ENCODE measurements around the gene JUP. TPM values are rescaled to one million over a fixed set of nuclear protein-coding genes. Genes with fewer than 3 reads are reported as not detected.

The JUP gene
- total RNA-seq, 2 donors from 2014 or later: 234 to 256 TPM

- peaks cover 0 to 24% of the 10 kb centered on the region in 2 donors for H3K4me1 ChIP-seq
- DNase-seq (ENCODE audit: low spot score): no peak
- no peaks in the 10 kb centered on the region for H3K27me3 ChIP-seq
- H3K9me3 ChIP-seq: no peaks in the 10 kb centered on the region
- no peak overlapping the region for H3K4me3 ChIP-seq
- peaks cover 85% of the 10 kb centered on the region for H3K36me3 ChIP-seq
- no peak overlapping the region for H3K27ac ChIP-seq
- TF ChIP-seq, protein P1, sequence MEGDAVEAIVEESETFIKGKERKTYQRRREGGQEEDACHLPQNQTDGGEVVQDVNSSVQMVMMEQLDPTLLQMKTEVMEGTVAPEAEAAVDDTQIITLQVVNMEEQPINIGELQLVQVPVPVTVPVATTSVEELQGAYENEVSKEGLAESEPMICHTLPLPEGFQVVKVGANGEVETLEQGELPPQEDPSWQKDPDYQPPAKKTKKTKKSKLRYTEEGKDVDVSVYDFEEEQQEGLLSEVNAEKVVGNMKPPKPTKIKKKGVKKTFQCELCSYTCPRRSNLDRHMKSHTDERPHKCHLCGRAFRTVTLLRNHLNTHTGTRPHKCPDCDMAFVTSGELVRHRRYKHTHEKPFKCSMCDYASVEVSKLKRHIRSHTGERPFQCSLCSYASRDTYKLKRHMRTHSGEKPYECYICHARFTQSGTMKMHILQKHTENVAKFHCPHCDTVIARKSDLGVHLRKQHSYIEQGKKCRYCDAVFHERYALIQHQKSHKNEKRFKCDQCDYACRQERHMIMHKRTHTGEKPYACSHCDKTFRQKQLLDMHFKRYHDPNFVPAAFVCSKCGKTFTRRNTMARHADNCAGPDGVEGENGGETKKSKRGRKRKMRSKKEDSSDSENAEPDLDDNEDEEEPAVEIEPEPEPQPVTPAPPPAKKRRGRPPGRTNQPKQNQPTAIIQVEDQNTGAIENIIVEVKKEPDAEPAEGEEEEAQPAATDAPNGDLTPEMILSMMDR (IDR thresholded peaks at IDR 0.05): no peak
These were observed 17.1 kb downstream of the JUP start for GRCh38 chr17:41769346-41769862.

DNA sequence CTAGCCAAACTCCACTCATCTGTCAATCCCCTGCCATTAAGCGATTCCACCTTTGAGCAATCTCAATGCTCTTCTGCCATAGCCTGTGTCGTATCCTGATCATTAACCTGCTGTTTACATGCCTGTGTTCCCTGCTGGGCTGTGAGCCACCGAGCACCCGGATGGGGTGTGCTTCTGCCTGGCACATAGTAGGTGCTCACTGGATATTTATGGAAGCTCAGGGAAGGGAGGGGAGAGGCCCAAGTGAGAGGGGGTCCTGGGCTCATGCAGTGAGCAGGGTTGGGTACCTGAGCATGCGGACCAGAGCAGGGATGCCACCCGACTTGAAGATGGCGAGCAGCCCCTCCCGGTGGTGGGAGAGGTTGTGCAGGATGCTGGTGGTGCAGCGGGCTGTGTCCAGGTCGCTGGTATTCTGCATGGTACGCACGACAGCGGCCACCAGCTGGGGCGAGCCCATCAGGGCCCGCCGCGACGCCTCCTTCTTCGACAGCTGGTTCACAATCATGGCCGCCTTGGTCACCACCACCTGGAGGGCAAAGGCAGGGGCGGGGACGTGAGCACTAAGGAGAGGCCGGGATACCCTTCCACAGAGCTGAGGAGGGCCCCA lies 17.7 kb downstream of the JUP start:
- H3K9me3 ChIP-seq: no peaks in the 10 kb centered on the region
- H3K36me3 ChIP-seq: peaks cover 91% of the 10 kb centered on the region
- H3K27me3 ChIP-seq: no peaks in the 10 kb centered on the region
- DNase-seq (ENCODE audit: low spot score): no peak
- no peak overlapping the region for H3K4me3 ChIP-seq
- peaks cover 0 to 18% of the 10 kb centered on the region in 2 donors for H3K4me1 ChIP-seq
- no peak overlapping the region for H3K27ac ChIP-seq
- TF ChIP-seq, protein P1 (IDR thresholded peaks at IDR 0.05): no peak

DNA sequence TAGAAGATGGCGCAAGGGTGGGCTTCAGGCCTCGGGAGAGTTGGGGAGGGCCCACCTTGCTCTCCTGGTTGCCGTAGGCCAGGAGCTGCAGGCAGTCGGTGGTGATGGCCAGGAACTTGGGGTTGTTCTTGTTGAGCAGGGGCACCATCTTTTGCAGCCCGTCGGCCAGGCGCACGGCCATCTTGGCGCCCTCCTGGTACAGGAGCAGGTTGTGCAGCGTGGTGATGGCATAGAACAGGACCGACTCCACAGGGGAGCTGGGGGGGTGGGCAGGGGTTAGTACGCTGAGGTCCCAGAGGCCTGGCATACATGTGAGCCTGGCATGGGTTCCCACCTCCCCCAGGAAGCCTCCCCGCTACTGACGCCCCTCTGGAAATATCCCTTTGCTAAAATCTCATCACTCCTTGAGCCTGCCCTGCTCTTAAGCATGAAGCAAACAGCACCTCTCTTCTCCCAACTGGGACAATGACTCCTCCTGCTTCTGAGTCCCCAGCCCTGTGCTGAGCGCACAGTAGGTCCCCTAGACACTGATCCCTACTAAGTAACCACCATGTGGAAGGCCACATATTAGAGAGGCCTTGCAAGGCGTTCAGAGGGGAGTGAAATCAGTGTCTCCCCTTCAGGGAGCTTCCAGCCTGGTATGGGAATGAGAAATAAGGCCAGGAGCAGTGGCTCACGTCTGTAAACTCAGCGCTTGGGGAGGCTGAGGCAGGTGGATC lies 19.0 kb downstream of the JUP start:
- Histone ChIP-seq H3K9me3 (no peaks in the 10 kb centered on the region), H3K27me3 (no peaks in the 10 kb centered on the region), H3K4me3 (no peak overlapping the region), H3K4me1 (peaks cover 0 to 5% of the 10 kb centered on the region in 2 donors), H3K36me3 (peaks cover 97% of the 10 kb centered on the region), H3K27ac (no peak overlapping the region)
- no peak for DNase-seq (ENCODE audit: low spot score)
- TF ChIP-seq, protein P1 (IDR thresholded peaks at IDR 0.05): no peak

DNA sequence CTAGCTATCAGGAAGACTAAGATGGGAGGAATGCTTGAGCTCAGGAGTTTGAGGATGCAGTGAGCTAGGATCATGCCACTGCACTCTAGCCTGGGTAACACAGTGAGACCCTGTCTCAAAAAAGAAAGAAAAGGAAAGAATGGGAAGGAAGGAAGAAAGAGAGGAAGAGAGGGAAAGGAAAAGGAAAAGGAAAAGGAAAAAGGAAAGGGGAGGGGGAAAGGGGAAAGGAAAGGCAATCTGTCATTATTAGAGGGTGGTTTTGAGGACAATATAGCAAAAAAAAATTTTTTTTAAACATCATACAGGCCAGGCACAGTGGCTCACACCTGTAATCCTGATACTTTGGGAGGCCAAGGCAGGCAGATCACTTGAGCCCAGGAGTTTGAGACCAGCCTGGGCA lies 20.4 kb downstream of the JUP start:
- no peak for DNase-seq (ENCODE audit: low spot score)
- H3K27me3 ChIP-seq: no peaks in the 10 kb centered on the region
- no peak overlapping the region for H3K4me3 ChIP-seq
- H3K9me3 ChIP-seq: no peaks in the 10 kb centered on the region
- no peak overlapping the region for H3K27ac ChIP-seq
- TF ChIP-seq, protein P1 (IDR thresholded peaks at IDR 0.05): no peak
- H3K36me3 ChIP-seq: peaks cover 98% of the 10 kb centered on the region
- H3K4me1 ChIP-seq: no peaks in the 10 kb centered on the region

- Histone ChIP-seq H3K27me3 (no peaks in the 10 kb centered on the region), H3K4me1 (no peaks in the 10 kb centered on the region), H3K27ac (no peak overlapping the region), H3K4me3 (no peak overlapping the region), H3K36me3 (peaks cover 94% of the 10 kb centered on the region), H3K9me3 (no peaks in the 10 kb centered on the region)
- TF ChIP-seq, protein P1 (IDR thresholded peaks at IDR 0.05): no peak
- no peak for DNase-seq (ENCODE audit: low spot score)
These were observed 23.2 kb downstream of the JUP start for GRCh38 chr17:41763327-41763726.

Measured in right atrium auricular region (tissue), 2 donors.